Hepatocyte (in vitro differentiated cells): ENCODE results near the gene TRAPPC12. TPM values are rescaled to one million over a fixed set of nuclear protein-coding genes. Genes with fewer than 3 reads are reported as not detected.
A peak's percentile ranks its signal among the peaks of the same experiment; 100 is the strongest.

Experiments
- DNase-seq: peaks from one replicate; pipeline ENCODE4 v3.0.0-alpha.2; 2016; ENCODE audit warnings: low spot score
- H2AFZ ChIP-seq: fragments of 200-600 bp; sonication (generic); 2 replicates; pipeline ENCODE4 v1.6.0; 2016; ENCODE audit warnings: antibody characterized with exemption, mild to moderate bottlenecking
- H3K27ac ChIP-seq: fragments of 200-600 bp; sonication (generic); 2 replicates; pipeline ENCODE4 v1.5.1; 2016; ENCODE audit warnings: mild to moderate bottlenecking
- H3K27me3 ChIP-seq: fragments of 200-600 bp; sonication (generic); 2 replicates; pipeline ENCODE4 v1.6.1; 2016
- H3K36me3 ChIP-seq: fragments of 200-600 bp; sonication (generic); replicated peaks from 2 replicates; pipeline ENCODE4 v1.5.1; 2016; ENCODE audit warnings: low read depth; ENCODE audit not compliant: insufficient read depth
- H3K4me1 ChIP-seq: fragments of 200-600 bp; sonication (generic); 2 replicates; pipeline ENCODE4 v1.5.1; 2016; ENCODE audit warnings: mild to moderate bottlenecking, moderate library complexity; ENCODE audit not compliant: insufficient read depth
- H3K4me2 ChIP-seq: fragments of 200-600 bp; sonication (generic); 2 replicates; pipeline ENCODE4 v1.6.0; 2016
- H3K4me3 ChIP-seq: fragments of 200-600 bp; sonication (generic); 2 replicates; pipeline ENCODE4 v1.5.1; 2016; ENCODE audit warnings: mild to moderate bottlenecking
- H3K79me2 ChIP-seq: fragments of 200-600 bp; sonication (generic); 2 replicates; pipeline ENCODE4 v1.6.0; 2017; ENCODE audit warnings: mild to moderate bottlenecking
- H3K9me2 ChIP-seq: fragments of 200-600 bp; sonication (generic); replicated peaks from 2 replicates; pipeline ENCODE4 v1.6.0; 2017; ENCODE audit warnings: mild to moderate bottlenecking; ENCODE audit not compliant: insufficient read depth
- H3K9me3 ChIP-seq: fragments of 200-600 bp; sonication (generic); 2 replicates; pipeline ENCODE4 v1.5.1; 2016; ENCODE audit warnings: low read depth, mild to moderate bottlenecking
- H4K20me1 ChIP-seq: fragments of 200-600 bp; sonication (generic); 2 replicates; pipeline ENCODE4 v1.6.0; 2016; ENCODE audit warnings: mild to moderate bottlenecking; ENCODE audit not compliant: insufficient read depth, poor library complexity, severe bottlenecking
- CTCF ChIP-seq: fragments of 200-600 bp; sonication (generic); IDR thresholded peaks from 2 replicates; pipeline ENCODE4 v1.5.1; 2016; ENCODE audit warnings: antibody characterized with exemption, mild to moderate bottlenecking; ENCODE audit not compliant: poor library complexity
- EZH2 ChIP-seq: fragments of 200-600 bp; sonication (generic); IDR thresholded peaks from 2 replicates; pipeline ENCODE4 v1.6.1; 2016; ENCODE audit warnings: antibody characterized with exemption, mild to moderate bottlenecking, borderline replicate concordance
- EZH2phosphoT487 ChIP-seq: fragments of 200-600 bp; sonication (generic); IDR thresholded peaks from one replicate; pipeline ENCODE4 v1.6.1; 2018; ENCODE audit warnings: antibody characterized with exemption, mild to moderate bottlenecking, low read depth, moderate library complexity; ENCODE audit not compliant: unreplicated experiment, severe bottlenecking
- whole genome bisulfite sequencing: methylation state at CpG from one replicate; pipeline ENCODE4 v1.1.6; 2016; ENCODE audit warnings: low lambda C conversion rate; ENCODE audit errors: missing lambda C conversion rate; 5-methylcytosine and 5-hydroxymethylcytosine counted together
- polyA plus RNA-seq: library from polyadenylated mRNA; unstranded; fragments of >200 nt; fragmentation: Nextera tagmentation; extraction: Ambion mirVana; gene quantifications from 2 replicates; pipeline ENCODE4 v1.2.1, GENCODE V29; 2016
- total RNA-seq: library from RNA; depleted of rRNA; stranded (reverse); fragments of >200 nt; gene quantifications from 2 replicates; pipeline ENCODE4 v1.2.3, GENCODE V29; 2014

Gene TRAPPC12
- total and polyA plus RNA-seq, 2 experiments from 2014 or later = 49.3 to 61.2 TPM

DNA sequence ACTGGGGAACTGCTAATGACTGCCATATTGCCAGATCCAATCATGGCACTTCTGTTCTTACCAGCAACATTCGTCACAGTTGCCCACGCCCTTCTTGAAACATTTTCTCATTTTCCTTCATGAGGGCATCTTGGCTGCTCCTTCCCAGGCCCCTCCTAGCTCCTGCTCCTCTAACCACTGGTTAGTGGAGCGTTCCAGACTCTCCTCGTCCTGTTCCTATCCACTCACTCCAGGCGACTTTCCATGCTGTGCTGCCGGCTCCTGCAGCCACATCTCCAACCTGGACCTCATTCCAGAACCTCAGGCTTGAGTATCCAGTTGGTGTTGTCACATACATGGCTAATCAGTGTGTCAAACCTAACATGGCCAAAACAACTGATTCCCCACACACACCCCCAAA, 141.1 kb downstream of the TRAPPC12 start:
- Histone ChIP-seq H3K4me3 (no peak overlapping the region), H3K27ac (no peak overlapping the region), H3K4me2 (peak overlapping the region; percentile 76), H3K79me2 (peaks cover 30% of the 10 kb centered on the region), H4K20me1 (no peaks in the 10 kb centered on the region), H2AFZ (no peak overlapping the region), H3K36me3 (no peaks in the 10 kb centered on the region), H3K9me3 (no peaks in the 10 kb centered on the region), H3K9me2 (no peaks in the 10 kb centered on the region), H3K4me1 (peaks cover 33% of the 10 kb centered on the region), H3K27me3 (no peaks in the 10 kb centered on the region)
- DNase-seq = no peak
- TF ChIP-seq CTCF = no peak
- TF ChIP-seq EZH2 = no peak
- no peak for TF ChIP-seq EZH2phosphoT487
- 97% methylated on average over 6 of the region's 6 CpGs for WGBS

DNA sequence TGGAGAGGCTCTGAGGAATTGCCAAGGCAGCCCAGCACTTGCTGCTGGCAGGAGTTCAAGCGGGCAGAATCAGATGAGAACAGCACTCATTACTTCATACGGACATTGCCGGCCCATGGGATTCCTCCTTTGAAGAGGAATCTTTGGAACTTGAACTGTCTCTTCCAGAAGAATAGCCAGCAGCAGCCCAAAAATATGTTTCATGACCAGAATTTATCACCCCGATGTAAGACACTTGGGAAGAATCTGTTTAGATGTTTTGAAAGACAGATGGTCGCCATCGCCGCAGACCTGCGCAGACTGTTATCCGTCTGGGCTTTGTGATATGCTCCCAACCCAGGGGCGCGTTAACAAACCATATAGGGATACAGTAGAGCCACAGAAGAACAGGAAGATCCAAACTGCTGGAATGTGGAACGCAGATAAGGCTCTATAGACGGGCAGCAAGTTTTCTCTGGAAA, 143.5 kb downstream of the TRAPPC12 start:
- peak; percentile 35 for DNase-seq
- H3K27ac ChIP-seq = peak overlapping the region; percentile 56
- H2AFZ ChIP-seq = no peak overlapping the region
- H3K4me3 ChIP-seq = no peak overlapping the region
- no peaks in the 10 kb centered on the region for H3K9me3 ChIP-seq
- peak overlapping the region; percentile 54 for H3K4me2 ChIP-seq
- TF ChIP-seq EZH2 = no peak
- TF ChIP-seq EZH2phosphoT487 = no peak
- no peak for TF ChIP-seq CTCF
- H4K20me1 ChIP-seq = no peaks in the 10 kb centered on the region
- H3K36me3 ChIP-seq = no peaks in the 10 kb centered on the region
- peaks cover 7% of the 10 kb centered on the region for H3K79me2 ChIP-seq
- H3K27me3 ChIP-seq = no peaks in the 10 kb centered on the region
- WGBS = 56% methylated on average over 13 of the region's 13 CpGs
- peaks cover 27% of the 10 kb centered on the region for H3K4me1 ChIP-seq
- H3K9me2 ChIP-seq = no peaks in the 10 kb centered on the region

DNA sequence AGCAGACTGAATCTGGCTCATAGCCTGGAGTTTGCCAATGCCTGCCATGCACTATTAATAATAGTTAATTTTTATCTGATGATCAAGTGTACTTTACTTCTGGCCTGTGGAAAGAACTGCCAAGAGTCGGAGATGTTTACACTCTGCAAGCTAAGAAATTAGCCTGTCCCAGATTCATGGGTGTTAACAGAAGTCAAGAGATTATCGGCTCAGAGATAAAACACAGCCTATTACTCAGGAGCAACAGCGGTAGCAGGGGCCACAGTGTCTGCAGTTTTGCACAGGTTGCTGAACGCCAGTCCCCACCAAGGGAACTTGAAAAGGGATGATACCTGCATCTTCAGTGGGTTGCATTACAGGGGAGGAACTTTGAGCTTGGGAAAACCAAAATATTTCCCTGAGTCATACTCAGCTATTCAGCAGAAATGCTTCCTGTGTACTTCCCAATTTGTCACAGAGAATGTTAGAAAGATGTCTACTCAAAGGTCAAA, 144.1 kb downstream of the TRAPPC12 start:
- Histone ChIP-seq H3K4me3 (no peak overlapping the region), H3K4me1 (peaks cover 27% of the 10 kb centered on the region), H3K9me2 (no peaks in the 10 kb centered on the region), H2AFZ (no peak overlapping the region), H3K79me2 (peaks cover 5% of the 10 kb centered on the region), H4K20me1 (no peaks in the 10 kb centered on the region), H3K27me3 (no peaks in the 10 kb centered on the region), H3K9me3 (no peaks in the 10 kb centered on the region), H3K27ac (peak overlapping the region; percentile 56), H3K36me3 (no peaks in the 10 kb centered on the region), H3K4me2 (peak overlapping the region; percentile 54)
- DNase-seq = peak; percentile 42
- no peak for TF ChIP-seq EZH2
- TF ChIP-seq CTCF = no peak
- TF ChIP-seq EZH2phosphoT487 = peak; percentile 82
- WGBS = 23% methylated on average over 4 of the region's 4 CpGs
